NOMO-1 (cell line): ENCODE results near the gene BATF3.
A peak's percentile ranks its signal among the peaks of the same experiment; 100 is the strongest.
"Not testable (repeated sequence)": the region's sequence is repeated elsewhere in the genome, so short reads cannot be mapped to it uniquely, and the experiment has no call there.

Source experiments
- DNase-seq, 2 experiments: peaks; one replicate each; lab custom pipeline; 2025; ENCODE audit not compliant: unreplicated experiment in 2 of 2; lab: John Stamatoyannopoulos, UW

The BATF3 gene

GRCh38 chr1:212699625-212700222 lies at the start of gene BATF3:
Gene BATF3 (minus strand): TSS chr1:212699840. CDS start chr1:212699762, 78 bp downstream.
- peak in 1 of 2 experiments; percentile 15 for DNase-seq

- DNase-seq, result no peak
Observed at GRCh38 chr1:212746546-212746945, 46.9 kb upstream of the BATF3 start.

GRCh38 chr1:212745303-212745702 lies 45.7 kb upstream of the BATF3 start:
- no peak for DNase-seq

DNA sequence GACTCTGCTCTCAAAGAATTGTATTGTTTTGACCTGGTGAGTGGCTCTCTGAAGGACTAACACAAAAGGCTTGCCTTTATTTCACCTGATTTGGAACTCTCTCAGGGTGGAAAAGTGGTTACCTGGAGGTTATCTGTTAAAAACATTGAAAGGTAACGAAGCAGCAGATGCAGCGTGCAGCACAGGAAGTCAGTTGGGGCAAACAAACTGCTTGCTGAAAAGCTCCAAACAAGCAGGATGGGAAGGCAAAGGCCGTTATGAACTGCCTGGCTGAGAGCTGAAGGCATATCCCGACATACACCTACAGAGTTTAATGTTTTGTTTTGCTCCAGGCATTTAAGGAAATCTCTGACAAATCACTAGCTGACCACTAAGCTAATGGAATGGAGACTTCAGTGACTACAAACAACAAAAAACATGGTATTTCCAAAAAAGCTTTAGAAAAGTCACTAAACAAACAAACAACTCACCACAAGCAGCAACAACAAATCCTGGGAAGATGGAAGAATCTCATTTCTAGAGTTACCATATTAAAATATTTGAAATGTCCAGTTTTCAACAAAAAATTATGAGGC lies 44.3 kb upstream of the BATF3 start:
- DNase-seq, result no peak

DNA sequence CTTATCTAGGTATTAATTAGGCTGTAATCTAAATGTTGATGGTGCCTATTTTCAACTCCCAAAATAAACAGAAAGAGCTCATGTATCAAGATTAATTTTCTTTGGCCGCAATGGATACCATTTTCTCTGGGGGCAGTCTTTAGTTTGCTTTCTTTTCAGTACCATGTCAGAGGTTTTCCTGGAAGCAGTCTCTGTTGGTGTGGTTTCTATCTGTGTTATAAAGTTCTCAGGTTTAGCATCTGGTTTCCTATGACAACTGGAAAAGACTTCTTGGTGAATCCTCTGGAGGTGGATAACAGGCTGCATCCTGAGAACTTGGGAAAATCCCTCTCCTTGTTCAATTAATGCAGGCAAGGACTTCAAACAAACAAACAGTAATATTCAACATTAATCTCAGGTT lies 38.7 kb upstream of the BATF3 start:
- DNase-seq, result no peak

GRCh38 chr1:212737559-212737958 lies 37.9 kb upstream of the BATF3 start:
- DNase-seq, result no peak

- no peak for DNase-seq
Observed at GRCh38 chr1:212733109-212733508, 33.5 kb upstream of the BATF3 start.

- no peak for DNase-seq
Observed at GRCh38 chr1:212731630-212732029, 32.0 kb upstream of the BATF3 start.

DNA sequence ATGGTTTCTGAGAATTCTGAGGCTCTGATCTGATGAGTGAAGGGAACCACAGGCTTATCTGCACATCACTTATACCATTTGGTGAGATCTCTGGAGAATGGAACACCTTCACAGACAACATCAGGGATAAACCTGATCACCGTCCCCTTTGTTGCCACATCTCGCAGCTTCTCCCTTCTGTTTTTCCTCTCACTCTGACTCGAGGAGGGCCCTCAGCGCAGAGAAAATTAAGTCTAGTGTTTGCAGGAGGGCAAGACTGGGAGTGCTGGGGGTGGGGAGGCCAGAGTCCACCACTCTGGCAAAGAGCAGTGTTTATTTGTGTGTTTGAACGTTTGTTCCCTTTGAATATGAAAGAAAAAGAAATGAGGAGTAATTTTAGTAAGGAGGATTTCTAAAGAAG lies 29.0 kb upstream of the BATF3 start:
- no peak for DNase-seq

- peak in 1 of 2 experiments; percentile 24 for DNase-seq
Observed at GRCh38 chr1:212727386-212728181, 27.9 kb upstream of the BATF3 start.

GRCh38 chr1:212724679-212725078 lies 25.0 kb upstream of the BATF3 start:
- DNase-seq, result not testable (repeated sequence)

DNA sequence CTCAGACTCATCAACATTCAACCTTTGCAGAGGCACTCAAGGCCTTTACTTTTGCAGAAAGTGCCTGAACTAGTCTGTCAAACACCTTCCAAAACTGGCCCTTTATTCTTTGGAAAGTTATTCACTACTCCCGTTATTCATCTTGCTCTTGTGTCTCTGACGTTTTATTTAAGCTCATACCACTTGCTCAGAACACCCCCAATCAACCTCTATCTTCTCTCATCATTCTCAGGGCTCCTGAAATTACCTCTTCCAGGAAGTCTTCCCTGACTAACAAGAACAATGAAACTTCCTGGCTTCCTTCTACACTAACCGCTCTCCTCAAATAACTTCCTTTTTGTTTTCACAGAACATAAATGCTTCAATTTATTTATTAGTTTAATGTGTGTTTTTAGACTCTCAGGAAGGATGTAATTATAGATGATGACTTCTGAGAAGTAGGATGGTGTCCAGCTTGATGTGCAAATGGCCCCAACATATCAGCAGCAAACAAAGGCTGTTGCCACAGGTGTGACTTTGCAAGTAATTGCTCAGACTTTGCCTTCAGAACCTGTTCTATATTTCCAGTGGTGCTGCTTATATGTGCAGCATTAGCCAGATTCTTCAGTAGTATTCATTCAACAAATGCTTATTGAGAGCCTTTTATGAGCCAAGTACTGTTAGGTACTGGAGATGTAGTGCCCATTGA lies 22.8 kb upstream of the BATF3 start:
- DNase-seq, result peak in 1 of 2 experiments; percentile 39

DNA sequence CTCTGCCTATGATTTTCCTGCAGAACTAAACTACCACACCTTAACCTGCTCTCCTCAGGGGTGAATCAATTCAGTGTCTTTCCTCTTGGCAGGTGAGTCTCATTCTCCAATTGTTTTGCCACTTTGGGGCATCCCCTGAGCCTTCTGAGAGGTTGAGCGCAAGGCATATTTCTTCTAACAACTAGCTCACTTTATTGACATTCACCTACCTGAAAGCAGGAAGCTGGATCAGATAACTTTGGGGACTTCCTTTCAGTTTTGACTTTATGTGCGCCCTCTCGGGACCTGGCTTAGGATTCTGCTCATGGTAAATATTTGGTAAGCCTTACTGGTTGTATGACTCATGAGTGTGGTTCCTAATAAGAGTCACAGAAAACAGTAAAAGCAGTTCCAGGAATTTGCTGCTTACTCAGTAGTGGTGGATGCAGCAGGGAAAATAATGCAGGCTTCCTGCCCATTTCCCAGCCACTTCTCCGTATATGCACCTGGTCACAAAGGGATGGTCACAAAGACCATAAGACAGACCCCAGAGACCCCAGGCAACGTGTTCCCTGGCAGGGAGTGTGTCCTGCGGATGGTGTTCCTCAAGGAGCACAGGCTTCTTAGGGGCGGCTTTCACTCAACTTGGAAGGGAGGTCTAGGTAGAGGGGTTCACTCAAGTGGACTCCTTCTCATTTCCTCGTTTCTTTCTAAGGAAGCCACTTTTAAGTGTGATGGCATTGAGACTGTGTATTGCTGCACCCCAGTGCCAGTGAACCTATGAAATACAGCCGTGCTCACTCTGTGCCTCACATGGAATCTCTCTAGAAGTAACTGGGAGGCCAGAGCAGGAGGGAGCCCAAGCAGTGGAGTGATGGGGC lies 22.0 kb upstream of the BATF3 start:
- peak in 1 of 2 experiments; percentile 10 for DNase-seq

DNA sequence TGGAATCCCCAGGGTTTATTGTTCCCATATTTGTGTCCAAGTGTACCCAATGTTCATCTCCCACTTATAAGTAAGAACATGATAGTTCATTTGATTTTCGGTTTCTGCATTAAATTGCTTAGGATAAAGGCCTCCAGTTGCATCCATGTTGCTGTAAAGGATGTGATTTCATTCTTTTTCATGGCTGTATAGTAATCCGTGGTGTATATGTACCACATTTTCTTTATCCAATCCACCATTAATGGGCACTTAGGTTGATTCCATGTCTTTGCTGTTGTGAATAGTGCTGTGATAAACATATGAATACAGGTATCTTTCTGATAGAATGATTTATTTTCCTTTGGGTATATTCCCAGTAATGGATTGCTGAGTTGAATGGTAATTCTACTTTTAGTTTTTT lies 20.0 kb upstream of the BATF3 start:
- no peak for DNase-seq

- DNase-seq, result no peak
Observed at GRCh38 chr1:212718499-212718898, 18.9 kb upstream of the BATF3 start.

- no peak for DNase-seq
Observed at GRCh38 chr1:212716161-212716560, 16.5 kb upstream of the BATF3 start.

DNA sequence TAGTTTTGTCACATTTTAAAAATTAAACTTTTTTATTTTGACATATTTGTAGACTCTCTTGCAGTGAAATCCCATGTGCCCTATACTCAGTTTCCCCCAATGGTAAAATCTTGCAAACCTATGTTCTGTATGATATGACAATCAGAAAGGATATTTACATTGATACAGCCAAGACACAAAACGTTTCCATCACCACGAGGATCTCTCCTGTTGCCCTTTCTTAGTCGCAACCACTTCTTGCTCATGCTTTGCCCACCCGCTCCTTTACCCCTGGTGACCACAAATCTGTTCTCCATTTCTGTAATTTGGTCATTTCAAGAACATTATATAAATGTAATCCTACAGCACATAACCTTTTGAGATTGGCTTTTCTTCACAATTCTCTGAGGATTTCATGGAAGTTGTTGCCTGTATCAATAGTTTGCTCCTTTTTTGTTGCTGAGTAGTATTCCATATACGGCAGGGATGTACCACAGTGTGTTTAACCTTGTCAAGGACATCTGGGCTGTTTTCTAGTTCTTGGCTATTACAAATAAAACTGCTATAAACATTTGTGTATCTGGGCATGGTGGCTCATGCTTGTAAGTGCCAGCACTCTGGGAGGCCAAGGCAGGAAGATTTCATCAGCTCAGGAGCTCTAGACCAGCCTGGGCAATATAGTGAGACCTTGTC lies 14.0 kb upstream of the BATF3 start:
- DNase-seq, result no peak

DNA sequence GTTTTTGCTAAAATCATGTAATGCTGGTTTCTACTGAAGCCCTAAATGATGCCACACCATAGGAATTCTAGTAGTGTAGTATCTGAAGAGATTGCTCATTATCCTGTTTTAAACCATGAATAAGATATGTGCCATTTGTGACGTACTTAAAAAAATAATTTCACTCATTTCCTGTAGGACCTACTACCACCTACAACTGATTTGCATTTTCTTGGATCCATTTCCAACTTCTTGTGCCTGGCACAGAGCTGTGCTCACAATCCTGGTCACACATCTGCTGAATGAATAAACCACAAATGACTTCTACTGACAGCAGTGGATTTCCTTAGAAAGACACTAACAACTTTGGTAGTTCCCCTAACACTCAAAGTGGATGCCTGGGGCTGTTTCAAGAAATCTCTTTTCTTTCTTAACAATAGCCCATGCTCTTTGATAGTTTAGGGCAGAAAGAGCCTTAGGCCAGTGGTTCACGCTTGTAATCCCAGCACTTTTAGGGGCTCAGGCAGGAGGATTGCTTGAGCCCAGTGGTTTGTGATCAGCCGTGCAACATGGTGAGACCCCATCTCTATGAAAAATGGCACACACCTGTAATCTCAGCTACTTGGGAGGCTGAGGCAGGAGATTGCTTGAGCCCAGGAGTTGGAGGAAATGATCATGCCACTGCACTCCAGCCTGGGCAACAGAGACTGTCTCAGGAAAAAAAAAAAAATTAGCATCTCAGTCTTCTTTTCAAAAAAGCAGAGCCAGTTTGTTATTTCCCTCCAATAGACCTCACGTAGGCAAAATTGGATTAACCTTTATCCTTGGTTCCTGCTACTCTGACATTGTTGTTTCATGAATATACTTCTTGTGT lies 13.0 kb upstream of the BATF3 start:
- peak in 1 of 2 experiments; percentile 10 for DNase-seq

- DNase-seq, result not testable (repeated sequence)
Observed at GRCh38 chr1:212711974-212712373, 12.3 kb upstream of the BATF3 start.
